Body of pancreas (tissue), 4 donors: ENCODE data around the gene SRBD1.

ENCODE experiments used
- POLR2A ChIP-seq, 3 donors: fragments of 450-650 bp; IDR thresholded peaks; one replicate each; pipeline ENCODE4 v1.6.1; 2016; ENCODE audit warnings: antibody characterized with exemption in 3 of 3, mild to moderate bottlenecking in 2 of 3
- TF ChIP-seq, protein P1 (sequence below), 7 experiments: fragments of 450-650 bp in 4 of 7; fragments of 200-600 bp in 3 of 7; sonication (generic) in 3 of 7; IDR thresholded peaks; one replicate each; pipeline ENCODE4 v1.5.1; 2016 to 2019; ENCODE audit warnings: antibody characterized with exemption in 7 of 7

DNA sequence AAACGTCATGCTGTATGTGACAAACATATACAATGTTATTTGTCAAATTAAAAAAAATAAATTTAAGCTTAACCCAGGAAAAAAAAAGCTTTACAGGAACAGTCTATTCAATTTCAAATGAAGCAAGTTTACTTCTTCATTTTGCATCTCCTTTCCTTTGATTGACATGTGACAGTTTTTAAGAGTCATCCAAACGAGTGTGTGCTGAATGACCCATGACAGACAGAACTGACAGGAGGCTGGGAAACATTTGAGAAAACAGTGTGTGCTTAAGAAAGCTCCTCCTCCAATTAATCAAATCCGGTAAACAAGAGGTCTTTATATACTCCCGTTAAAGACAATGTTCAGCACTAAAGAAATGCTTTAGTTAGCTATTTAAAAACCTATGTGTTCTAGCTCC is 177.7 kb downstream of the SRBD1 start:
- TF ChIP-seq, protein P1, sequence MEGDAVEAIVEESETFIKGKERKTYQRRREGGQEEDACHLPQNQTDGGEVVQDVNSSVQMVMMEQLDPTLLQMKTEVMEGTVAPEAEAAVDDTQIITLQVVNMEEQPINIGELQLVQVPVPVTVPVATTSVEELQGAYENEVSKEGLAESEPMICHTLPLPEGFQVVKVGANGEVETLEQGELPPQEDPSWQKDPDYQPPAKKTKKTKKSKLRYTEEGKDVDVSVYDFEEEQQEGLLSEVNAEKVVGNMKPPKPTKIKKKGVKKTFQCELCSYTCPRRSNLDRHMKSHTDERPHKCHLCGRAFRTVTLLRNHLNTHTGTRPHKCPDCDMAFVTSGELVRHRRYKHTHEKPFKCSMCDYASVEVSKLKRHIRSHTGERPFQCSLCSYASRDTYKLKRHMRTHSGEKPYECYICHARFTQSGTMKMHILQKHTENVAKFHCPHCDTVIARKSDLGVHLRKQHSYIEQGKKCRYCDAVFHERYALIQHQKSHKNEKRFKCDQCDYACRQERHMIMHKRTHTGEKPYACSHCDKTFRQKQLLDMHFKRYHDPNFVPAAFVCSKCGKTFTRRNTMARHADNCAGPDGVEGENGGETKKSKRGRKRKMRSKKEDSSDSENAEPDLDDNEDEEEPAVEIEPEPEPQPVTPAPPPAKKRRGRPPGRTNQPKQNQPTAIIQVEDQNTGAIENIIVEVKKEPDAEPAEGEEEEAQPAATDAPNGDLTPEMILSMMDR (IDR thresholded peaks at IDR 0.05): no peak
- no peak for TF ChIP-seq POLR2A (IDR thresholded peaks at IDR 0.05)
